Type B pancreatic cell (in vitro differentiated cells): Measurements from ENCODE around the gene MPO. TPM values are rescaled to one million over a fixed set of nuclear protein-coding genes. Genes with fewer than 3 reads are reported as not detected.

Experiments
- DNase-seq: peaks from one replicate; pipeline ENCODE4 v3.0.0; 2021; ENCODE audit warnings: mixed read lengths; ENCODE audit not compliant: unreplicated experiment; ENCODE audit errors: extremely low spot score
- H3K27ac Mint-ChIP-seq: 2 replicates; pipeline ENCODE4 v1.8.0; 2021; ENCODE audit warnings: mild to moderate bottlenecking, mixed read lengths
- H3K27me3 Mint-ChIP-seq: 2 replicates; pipeline ENCODE4 v1.8.0; 2021; ENCODE audit warnings: mixed read lengths
- H3K36me3 Mint-ChIP-seq: 2 replicates; pipeline ENCODE4 v1.8.0; 2021; ENCODE audit warnings: mixed read lengths
- H3K4me1 Mint-ChIP-seq: one replicate; pipeline ENCODE4 v1.8.0; 2021; ENCODE audit warnings: mixed read lengths; ENCODE audit not compliant: unreplicated experiment
- H3K4me3 Mint-ChIP-seq: 2 replicates; pipeline ENCODE4 v1.8.0; 2021; ENCODE audit warnings: mild to moderate bottlenecking, mixed read lengths
- H3K9me3 Mint-ChIP-seq: 2 replicates; pipeline ENCODE4 v1.8.0; 2021; ENCODE audit warnings: mixed read lengths
- CTCF ChIP-seq: fragments of 200-600 bp; sonication (generic); conservative IDR thresholded peaks from 2 replicates; pipeline ENCODE4 v1.5.0; 2021; ENCODE audit warnings: antibody characterized with exemption, mild to moderate bottlenecking
- total RNA-seq: library from RNA; stranded (reverse); gene quantifications from 2 replicates; pipeline ENCODE4 v1.2.1, GENCODE V29; 2021; ENCODE audit warnings: low replicate concordance

The MPO gene
- total RNA-seq, 1 donor from 2014 or later, result not detected

- H3K27me3 Mint-ChIP-seq, result peaks cover 59% of the 10 kb centered on the region
- TF ChIP-seq CTCF, result no peak
- DNase-seq, result peak; percentile 42
- no peaks in the 10 kb centered on the region for H3K36me3 Mint-ChIP-seq
- no peak overlapping the region for H3K27ac Mint-ChIP-seq
- H3K4me1 Mint-ChIP-seq, result no peaks in the 10 kb centered on the region
- no peaks in the 10 kb centered on the region for H3K9me3 Mint-ChIP-seq
- H3K4me3 Mint-ChIP-seq, result no peak overlapping the region
Observed at GRCh38 chr17:58267347-58268324, 13.1 kb downstream of the MPO start.

- H3K27ac Mint-ChIP-seq, result no peak overlapping the region
- no peak overlapping the region for H3K4me3 Mint-ChIP-seq
- H3K27me3 Mint-ChIP-seq, result peaks cover 69% of the 10 kb centered on the region
- no peaks in the 10 kb centered on the region for H3K36me3 Mint-ChIP-seq
- no peak for TF ChIP-seq CTCF
- no peaks in the 10 kb centered on the region for H3K4me1 Mint-ChIP-seq
- H3K9me3 Mint-ChIP-seq, result no peaks in the 10 kb centered on the region
- DNase-seq, result no peak
Observed at GRCh38 chr17:58265902-58266875, 14.5 kb downstream of the MPO start.

- Mint-ChIP-seq H3K9me3 (no peaks in the 10 kb centered on the region), H3K4me3 (no peak overlapping the region), H3K4me1 (no peaks in the 10 kb centered on the region), H3K27me3 (peaks cover 76% of the 10 kb centered on the region), H3K36me3 (no peaks in the 10 kb centered on the region), H3K27ac (no peak overlapping the region)
- no peak for DNase-seq
- no peak for TF ChIP-seq CTCF
Observed at GRCh38 chr17:58265271-58265670, 15.5 kb downstream of the MPO start.

- peak; percentile 24 for DNase-seq
- H3K27me3 Mint-ChIP-seq, result peaks cover 74% of the 10 kb centered on the region
- no peaks in the 10 kb centered on the region for H3K4me1 Mint-ChIP-seq
- no peak overlapping the region for H3K27ac Mint-ChIP-seq
- H3K9me3 Mint-ChIP-seq, result no peaks in the 10 kb centered on the region
- no peaks in the 10 kb centered on the region for H3K36me3 Mint-ChIP-seq
- H3K4me3 Mint-ChIP-seq, result no peak overlapping the region
- TF ChIP-seq CTCF, result no peak
Observed at GRCh38 chr17:58264407-58265103, 16.2 kb downstream of the MPO start.

GRCh38 chr17:58263773-58264172 lies 17.0 kb downstream of the MPO start:
- no peak overlapping the region for H3K4me3 Mint-ChIP-seq
- no peaks in the 10 kb centered on the region for H3K36me3 Mint-ChIP-seq
- H3K4me1 Mint-ChIP-seq, result no peaks in the 10 kb centered on the region
- TF ChIP-seq CTCF, result no peak
- H3K9me3 Mint-ChIP-seq, result no peaks in the 10 kb centered on the region
- DNase-seq, result no peak
- H3K27ac Mint-ChIP-seq, result no peak overlapping the region
- peaks cover 77% of the 10 kb centered on the region for H3K27me3 Mint-ChIP-seq
